HepG2 (cell line): ENCODE results near the gene ZNF691. TPM values are rescaled to one million over a fixed set of nuclear protein-coding genes. Genes with fewer than 3 reads are reported as not detected.

ENCODE experiments used
- ATAC-seq: fragments of 200-7000 bp; cut with Tn5 transposase; 3 replicates; pipeline ENCODE4 v1.9.1; 2020; ENCODE audit warnings: mild to moderate bottlenecking, moderate library complexity
- BruUV-seq: library from RNA; stranded (reverse); fragments of 400-500 nt; replicated peaks from 2 replicates; lab custom pipeline; 2021; lab: Mats Ljungman, UMichigan
- CTCF ChIA-PET: fragments of 300-600 bp; formaldehyde crosslinking; extraction: SDS; loops from one replicate; lab custom pipeline; 2021; ENCODE audit warnings: low total read pairs, inconsistent platforms, low intra/inter-chr PET ratio; lab: Yijun Ruan, JAX
- POLR2A ChIA-PET: fragments of 350-600 bp; sonication (Branson Sonifier 250); formaldehyde crosslinking; loops from one replicate; lab custom pipeline; 2020; ENCODE audit warnings: antibody characterized with exemption, inconsistent platforms; lab: Yijun Ruan, JAX
- DNase-seq: peaks from one replicate; pipeline ENCODE4 v3.0.0-alpha.2; 2015; ENCODE audit warnings: low spot score
- FAIRE-seq: peaks from 3 replicates; lab custom pipeline; 2011; peaks lifted over from hg19 to GRCh38; lab: Jason Lieb, UNC
- H2AFZ ChIP-seq: one replicate; pipeline ENCODE4 v1.6.1; 2011; ENCODE audit warnings: low read length, inconsistent platforms
- H3K27ac ChIP-seq: fragments of 300-600 bp; 3 replicates; pipeline ENCODE4 v1.8.0; 2011; ENCODE audit warnings: mixed run types, mild to moderate bottlenecking, mixed read lengths, low read length, inconsistent platforms; ENCODE audit not compliant: insufficient read depth; ENCODE audit errors: extremely low read length
- H3K27me3 ChIP-seq, 2 experiments: fragments of 200-600 bp in 1 of 2; 2 replicates in 1 of 2; 3 replicates in 1 of 2; pipeline versions ENCODE4 v1.6.0 to v1.8.0; 2011; ENCODE audit warnings: low read length in 2 of 2, mild to moderate bottlenecking in 2 of 2, moderate library complexity in 2 of 2, inconsistent platforms in 1 of 2; ENCODE audit not compliant: insufficient read depth in 2 of 2, control insufficient read depth in 1 of 2
- H3K36me3 ChIP-seq, 2 experiments: fragments of 200-600 bp in 1 of 2; replicated peaks in 1 of 2; 2 replicates in 1 of 2; 3 replicates in 1 of 2; pipeline versions ENCODE4 v1.5.1 to v1.8.0; 2011; ENCODE audit warnings: low read length in 2 of 2, inconsistent platforms in 1 of 2; ENCODE audit not compliant: insufficient read depth in 2 of 2, control insufficient read depth in 1 of 2
- H3K4me1 ChIP-seq: 2 replicates; pipeline ENCODE4 v1.5.1; 2012; ENCODE audit warnings: low read length, inconsistent platforms; ENCODE audit not compliant: insufficient read depth
- H3K4me2 ChIP-seq: 2 replicates; pipeline ENCODE4 v1.6.0; 2011; ENCODE audit warnings: low read depth, low read length, inconsistent platforms
- H3K4me3 ChIP-seq, 3 experiments: fragments of 200-600 bp in 1 of 3; sonication (generic), shearing (Covaris generic) in 1 of 3; replicated peaks in 1 of 3; 2 replicates each; pipeline ENCODE4 v1.5.1; 2011 to 2016; ENCODE audit warnings: low read length in 3 of 3, inconsistent platforms in 2 of 3, low read depth in 2 of 3, mild to moderate bottlenecking in 2 of 3, control low read depth in 1 of 3, mixed read lengths in 1 of 3; ENCODE audit not compliant: insufficient read depth in 1 of 3
- H3K79me2 ChIP-seq: one replicate; pipeline ENCODE4 v1.6.1; 2011; ENCODE audit warnings: low read length, inconsistent platforms; ENCODE audit not compliant: insufficient read depth
- H3K9ac ChIP-seq: 2 replicates; pipeline ENCODE4 v1.6.0; 2011; ENCODE audit warnings: mild to moderate bottlenecking, low read depth, low read length, inconsistent platforms; ENCODE audit not compliant: insufficient read depth
- H3K9me3 ChIP-seq: 2 replicates; pipeline ENCODE4 v1.5.1; 2012; ENCODE audit warnings: mild to moderate bottlenecking, low read length
- H4K20me1 ChIP-seq: 2 replicates; pipeline ENCODE4 v1.6.0; 2011; ENCODE audit warnings: inconsistent platforms, mild to moderate bottlenecking, low read length, moderate library complexity; ENCODE audit not compliant: insufficient read depth
- ARHGAP35 ChIP-seq: sonication (generic); formaldehyde crosslinking; IDR thresholded peaks from 2 replicates; pipeline ENCODE4 v1.9.0; 2022; ENCODE audit warnings: mild to moderate bottlenecking, inconsistent platforms, moderate library complexity, missing genetic modification reagents, borderline replicate concordance
- ATAD3A ChIP-seq: sonication (generic); formaldehyde crosslinking; IDR thresholded peaks from 2 replicates; pipeline ENCODE4 v1.4.0; 2020; ENCODE audit warnings: missing genetic modification reagents
- CENPBD1 ChIP-seq: sonication (generic); formaldehyde crosslinking; IDR thresholded peaks from 2 replicates; pipeline ENCODE4 v1.8.0; 2022; ENCODE audit warnings: missing genetic modification reagents, low read depth, mild to moderate bottlenecking, borderline replicate concordance
- SETDB1 ChIP-seq: sonication (generic); formaldehyde crosslinking; IDR thresholded peaks from 2 replicates; pipeline ENCODE4 v1.5.1; 2020; ENCODE audit warnings: missing genetic modification reagents, mild to moderate bottlenecking, borderline replicate concordance
- TMF1 ChIP-seq: sonication (generic); formaldehyde crosslinking; IDR thresholded peaks from 2 replicates; pipeline ENCODE4 v1.8.1; 2022; ENCODE audit warnings: low read depth, missing genetic modification reagents
- ZFP1 ChIP-seq: IDR thresholded peaks from 2 replicates; pipeline ENCODE4 v1.6.1; 2016
- ZFY ChIP-seq: sonication (generic); formaldehyde crosslinking; IDR thresholded peaks from 2 replicates; pipeline ENCODE4 v1.4.0; 2020; ENCODE audit warnings: missing genetic modification reagents
- ZNF124 ChIP-seq: sonication (generic); formaldehyde crosslinking; IDR thresholded peaks from 2 replicates; pipeline ENCODE4 v1.4.0; 2020; ENCODE audit warnings: missing genetic modification reagents
- ZNF747 ChIP-seq: sonication (generic); formaldehyde crosslinking; IDR thresholded peaks from 2 replicates; pipeline ENCODE4 v1.8.1; 2023; ENCODE audit warnings: missing genetic modification reagents, mild to moderate bottlenecking, borderline replicate concordance
- WGBS: methylation state at CpG from one replicate; pipeline ENCODE4 v1.1.6; 2017; ENCODE audit warnings: low lambda C conversion rate; 5-methylcytosine and 5-hydroxymethylcytosine counted together
- in situ Hi-C: cut with HindIII; loops from 2 replicates; pipeline ENCODE4 v1.10.0; 2017; ENCODE audit warnings: low pct_unique_long_range_greater_than_20kb; ENCODE audit not compliant: extremely low pct_ligation_motif_present
- intact Hi-C: fragments of 100-400 bp; cut with micrococcal nuclease; formaldehyde crosslinking; loops from one replicate; pipeline ENCODE4 v1.10.0; 2022; ENCODE audit not compliant: unreplicated experiment
- polyA plus RNA-seq, 8 experiments: library from polyadenylated mRNA; depleted of rRNA in 3 of 8; stranded (reverse) in 7 of 8; unstranded in 1 of 8; fragments of >200 nt; fragmentation: Illumina TruSeq in 4 of 8; extraction: Trizol in 4 of 8; gene quantifications; 2 replicates each; pipeline versions ENCODE4 v1.2.1 to v1.2.3, GENCODE V29; 2011 to 2016; ENCODE audit warnings: low read depth in 4 of 8, missing spikeins in 1 of 8, mixed read lengths in 1 of 8; ENCODE audit not compliant: insufficient read depth in 1 of 8
- total RNA-seq, 5 experiments: library from RNA; depleted of rRNA; stranded (reverse); fragments of >200 nt; fragmentation: Illumina TruSeq; extraction: Trizol; gene quantifications; 2 replicates each; pipeline ENCODE4 v1.2.3, GENCODE V29; 2016; ENCODE audit warnings: low read depth in 1 of 5
- TF ChIP-seq, protein P1 (sequence below): IDR thresholded peaks from 2 replicates; pipeline ENCODE4 v1.6.1; 2016; ENCODE audit warnings: mild to moderate bottlenecking

ZNF691 gene
- total and polyA plus RNA-seq, 2 of the 13 experiments (the other 11 are each of a cell fraction or from before 2014, with no cell fraction given), result 7.6 to 7.8 TPM

- no peaks in the 10 kb centered on the region for H3K4me1 ChIP-seq
- H3K4me3 ChIP-seq, result no peak overlapping the region
- H3K4me2 ChIP-seq, result no peak overlapping the region
- POLR2A ChIA-PET, result interaction anchor here (0.8 kb wide), 1 partner anchor 106 kb away, joined by 3 read pairs; the partner anchor contains the start of gene C1orf50
- no peaks in the 10 kb centered on the region for H3K9me3 ChIP-seq
- DNase-seq, result no peak
- CTCF ChIA-PET, result no interaction called here
- no peak for ATAC-seq
- H3K79me2 ChIP-seq, result no peaks in the 10 kb centered on the region
- in situ Hi-C loops, result no loop called here
- H3K27ac ChIP-seq, result no peak overlapping the region
- 4% methylated on average over 1 of the region's 1 CpG for whole genome bisulfite sequencing
- 0 out of 5 replicates have a peak, but pooled peaks cover 0 to 4% of the 10 kb centered on the region in 2 experiments for H3K27me3 ChIP-seq
- no peaks in the 10 kb centered on the region for H4K20me1 ChIP-seq
- BruUV-seq, result no TSS peak
- TF ChIP-seq TMF1 (CRISPR knock-in tag) (no peak), ZFP1 (CRISPR knock-in tag) (no peak), CENPBD1 (no peak), ATAD3A (CRISPR knock-in tag) (no peak), ZFY (CRISPR knock-in tag) (no peak), ZNF747 (no peak), SETDB1 (no peak), ARHGAP35 (CRISPR knock-in tag) (no peak), ZNF124 (CRISPR knock-in tag) (no peak)
- TF ChIP-seq, protein P1, sequence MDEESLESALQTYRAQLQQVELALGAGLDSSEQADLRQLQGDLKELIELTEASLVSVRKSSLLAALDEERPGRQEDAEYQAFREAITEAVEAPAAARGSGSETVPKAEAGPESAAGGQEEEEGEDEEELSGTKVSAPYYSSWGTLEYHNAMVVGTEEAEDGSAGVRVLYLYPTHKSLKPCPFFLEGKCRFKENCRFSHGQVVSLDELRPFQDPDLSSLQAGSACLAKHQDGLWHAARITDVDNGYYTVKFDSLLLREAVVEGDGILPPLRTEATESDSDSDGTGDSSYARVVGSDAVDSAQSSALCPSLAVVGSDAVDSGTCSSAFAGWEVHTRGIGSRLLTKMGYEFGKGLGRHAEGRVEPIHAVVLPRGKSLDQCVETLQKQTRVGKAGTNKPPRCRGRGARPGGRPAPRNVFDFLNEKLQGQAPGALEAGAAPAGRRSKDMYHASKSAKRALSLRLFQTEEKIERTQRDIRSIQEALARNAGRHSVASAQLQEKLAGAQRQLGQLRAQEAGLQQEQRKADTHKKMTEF, result no peak
- FAIRE-seq, result no peak
- no peak overlapping the region for H2AFZ ChIP-seq
- H3K9ac ChIP-seq, result no peak overlapping the region
- no peaks in the 10 kb centered on the region for H3K36me3 ChIP-seq
- intact Hi-C loops, result no loop called here
These were observed 27.3 kb downstream of the ZNF691 start for GRCh38 chr1:42873670-42874069.
